ENCODE results near the gene GIGYF2.

Gene GIGYF2

GRCh38 chr2:232773815-232774214 lies 76.7 kb downstream of the GIGYF2 start:
- H3K27ac ChIP-seq, result no peak overlapping the region
- no peak for DNase-seq
- no peak overlapping the region for H3K4me3 ChIP-seq
- H3K27me3 ChIP-seq, result no peaks in the 10 kb centered on the region
- TF ChIP-seq, protein P1, sequence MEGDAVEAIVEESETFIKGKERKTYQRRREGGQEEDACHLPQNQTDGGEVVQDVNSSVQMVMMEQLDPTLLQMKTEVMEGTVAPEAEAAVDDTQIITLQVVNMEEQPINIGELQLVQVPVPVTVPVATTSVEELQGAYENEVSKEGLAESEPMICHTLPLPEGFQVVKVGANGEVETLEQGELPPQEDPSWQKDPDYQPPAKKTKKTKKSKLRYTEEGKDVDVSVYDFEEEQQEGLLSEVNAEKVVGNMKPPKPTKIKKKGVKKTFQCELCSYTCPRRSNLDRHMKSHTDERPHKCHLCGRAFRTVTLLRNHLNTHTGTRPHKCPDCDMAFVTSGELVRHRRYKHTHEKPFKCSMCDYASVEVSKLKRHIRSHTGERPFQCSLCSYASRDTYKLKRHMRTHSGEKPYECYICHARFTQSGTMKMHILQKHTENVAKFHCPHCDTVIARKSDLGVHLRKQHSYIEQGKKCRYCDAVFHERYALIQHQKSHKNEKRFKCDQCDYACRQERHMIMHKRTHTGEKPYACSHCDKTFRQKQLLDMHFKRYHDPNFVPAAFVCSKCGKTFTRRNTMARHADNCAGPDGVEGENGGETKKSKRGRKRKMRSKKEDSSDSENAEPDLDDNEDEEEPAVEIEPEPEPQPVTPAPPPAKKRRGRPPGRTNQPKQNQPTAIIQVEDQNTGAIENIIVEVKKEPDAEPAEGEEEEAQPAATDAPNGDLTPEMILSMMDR (IDR thresholded peaks at IDR 0.05), result no peak
- no peaks in the 10 kb centered on the region for H3K9me3 ChIP-seq
- H3K4me1 ChIP-seq, result peaks cover 0 to 3% (median 0%) of the 10 kb centered on the region in 4 donors
- intact Hi-C loops (cut with DNase I; ENCODE audit: low total_unique reads), result no loop called here
- H3K36me3 ChIP-seq, result peaks cover 8 to 29% (median 28%) of the 10 kb centered on the region in 3 donors

DNA sequence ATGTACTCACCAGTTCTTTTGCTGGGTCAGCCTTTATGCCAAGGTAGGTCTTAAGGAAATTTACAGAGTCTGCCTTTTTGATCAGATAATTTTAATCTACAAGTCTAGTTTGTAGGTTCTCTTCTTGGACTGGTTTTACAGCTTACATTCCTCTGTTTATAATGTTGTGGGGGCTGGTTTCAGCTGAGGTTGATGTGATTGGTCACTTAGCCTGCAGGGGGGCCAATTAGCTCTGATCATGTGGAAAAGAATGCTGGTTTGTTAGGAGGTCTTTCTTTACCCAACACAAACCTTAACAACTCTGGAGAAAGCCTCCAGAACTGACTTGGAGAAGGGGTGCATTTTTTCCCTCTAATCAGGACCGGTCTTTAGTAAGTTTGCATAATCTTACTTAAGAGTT lies 79.3 kb downstream of the GIGYF2 start, which contains the start of gene KCNJ13:
Gene KCNJ13 (minus strand): TSS at position 131 of the 400 bp plus-strand sequence. CDS start 5,203 bp downstream, outside the sequence.
- DNase-seq, result no peak

GRCh38 chr2:232777276-232777675 lies 80.1 kb downstream of the GIGYF2 start:
- Histone ChIP-seq H3K4me3 (no peak overlapping the region), H3K36me3 (peaks cover 0 to 18% (median 11%) of the 10 kb centered on the region in 3 donors), H3K4me1 (peaks cover 0 to 10% (median 3%) of the 10 kb centered on the region in 4 donors), H3K9me3 (no peaks in the 10 kb centered on the region), H3K27me3 (no peaks in the 10 kb centered on the region), H3K27ac (no peak overlapping the region)
- intact Hi-C loops (cut with DNase I; ENCODE audit: low total_unique reads), result no loop called here
- TF ChIP-seq, protein P1 (IDR thresholded peaks at IDR 0.05), result no peak
- no peak for DNase-seq

More for the DNA sequence above, 79.3 kb downstream of the GIGYF2 start, which contains the start of gene KCNJ13:
- intact Hi-C loops (cut with DNase I; ENCODE audit: low total_unique reads), result no loop called here
- Histone ChIP-seq H3K9me3 (no peaks in the 10 kb centered on the region), H3K27me3 (no peaks in the 10 kb centered on the region), H3K27ac (no peak within 1 kb of the TSS), H3K4me3 (no peak within 1 kb of the TSS), H3K4me1 (peaks cover 0 to 10% (median 3%) of the 10 kb centered on the region in 4 donors), H3K36me3 (peaks cover under 1 to 19% (median 17%) of the 10 kb centered on the region in 3 donors)
- TF ChIP-seq, protein P1 (IDR thresholded peaks at IDR 0.05), result no peak

DNA sequence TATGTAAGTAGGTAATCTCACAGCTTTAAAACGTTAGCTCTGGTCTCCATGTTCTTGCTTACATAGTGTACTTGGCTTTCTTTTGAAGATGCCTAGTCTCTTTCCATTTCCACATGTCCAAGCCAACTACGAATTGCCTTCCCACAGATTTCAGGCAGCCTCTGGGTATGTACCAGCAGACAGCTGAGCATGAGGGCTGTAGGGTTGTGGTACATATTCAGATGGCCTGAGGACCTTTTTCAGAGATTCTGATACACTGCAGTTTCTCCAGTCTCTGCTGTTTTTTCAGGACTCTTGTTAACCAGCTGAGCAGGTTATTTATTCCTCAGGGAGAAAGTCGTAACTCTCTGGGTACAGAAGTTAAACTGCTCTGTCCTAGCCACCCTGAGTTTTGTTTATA lies 82.3 kb downstream of the GIGYF2 start:
- intact Hi-C loops (cut with DNase I; ENCODE audit: low total_unique reads), result no loop called here
- Histone ChIP-seq H3K27ac (no peak overlapping the region), H3K4me3 (no peak overlapping the region), H3K9me3 (no peaks in the 10 kb centered on the region), H3K4me1 (peaks cover 0 to 7% (median 3%) of the 10 kb centered on the region in 4 donors), H3K27me3 (no peaks in the 10 kb centered on the region), H3K36me3 (peaks cover 0 to 17% (median 12%) of the 10 kb centered on the region in 3 donors)
- TF ChIP-seq, protein P1 (IDR thresholded peaks at IDR 0.05), result no peak
- no peak for DNase-seq

DNA sequence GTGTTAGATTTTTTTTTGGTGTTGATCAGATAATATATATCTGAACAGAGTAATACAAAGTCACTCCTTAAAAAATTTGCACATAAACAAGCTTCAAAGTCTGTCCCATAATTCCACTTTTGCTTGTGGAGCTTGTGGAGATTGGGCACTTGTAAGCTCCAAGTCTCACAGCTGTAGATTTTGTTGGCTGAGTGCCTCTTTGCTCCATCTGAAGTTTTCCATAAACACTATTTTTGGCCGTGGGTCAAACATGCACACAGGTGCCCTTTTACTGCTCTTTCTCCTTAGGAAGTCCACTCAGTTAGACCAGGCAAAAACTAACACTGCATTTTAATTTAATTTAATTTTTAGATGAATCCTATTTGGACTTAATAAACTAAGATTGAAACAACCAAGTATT lies 82.8 kb downstream of the GIGYF2 start:
- intact Hi-C loops (cut with DNase I; ENCODE audit: low total_unique reads), result no loop called here
- Histone ChIP-seq H3K4me1 (peaks cover 0 to 7% (median 3%) of the 10 kb centered on the region in 4 donors), H3K27me3 (no peaks in the 10 kb centered on the region), H3K9me3 (no peaks in the 10 kb centered on the region), H3K27ac (no peak overlapping the region), H3K36me3 (peaks cover 0 to 19% (median 7%) of the 10 kb centered on the region in 3 donors), H3K4me3 (no peak overlapping the region)
- TF ChIP-seq, protein P1 (IDR thresholded peaks at IDR 0.05), result no peak
- no peak for DNase-seq
